H9 (cell line): ENCODE results near the gene ADAM33. TPM values are rescaled to one million over a fixed set of nuclear protein-coding genes. Genes with fewer than 3 reads are reported as not detected.

Experiments
- DNase-seq: peaks from one replicate; pipeline ENCODE4 v3.0.0-alpha.2; 2017
- H2AFZ ChIP-seq: one replicate; pipeline ENCODE4 v1.6.1; 2013; ENCODE audit warnings: mild to moderate bottlenecking, low read length, control low read depth, moderate library complexity
- H2AK5ac ChIP-seq: 2 replicates; pipeline ENCODE4 v1.6.1; 2013; ENCODE audit warnings: low read length, control low read depth, mixed read lengths; ENCODE audit not compliant: insufficient read length
- H2BK120ac ChIP-seq: one replicate; pipeline ENCODE4 v1.6.1; 2013; ENCODE audit warnings: low read depth, mild to moderate bottlenecking, low read length, control low read depth, inconsistent platforms; ENCODE audit not compliant: poor library complexity, severe bottlenecking
- H2BK12ac ChIP-seq: 2 replicates; pipeline ENCODE4 v1.6.1; 2013; ENCODE audit warnings: low read length, control low read depth, mixed read lengths, low read depth; ENCODE audit not compliant: insufficient read length
- H2BK15ac ChIP-seq: 2 replicates; pipeline ENCODE4 v1.6.1; 2013; ENCODE audit warnings: low read depth, low read length, control low read depth
- H2BK20ac ChIP-seq: one replicate; pipeline ENCODE4 v1.6.1; 2013; ENCODE audit warnings: low read depth, mild to moderate bottlenecking, low read length, control low read depth, inconsistent platforms; ENCODE audit not compliant: poor library complexity, severe bottlenecking
- H2BK5ac ChIP-seq: 2 replicates; pipeline ENCODE4 v1.6.1; 2013; ENCODE audit warnings: low read length, control low read depth, mixed read lengths; ENCODE audit not compliant: insufficient read length
- H3K14ac ChIP-seq: 2 replicates; pipeline ENCODE4 v1.6.1; 2013; ENCODE audit warnings: low read length, control low read depth; ENCODE audit not compliant: insufficient read depth
- H3K18ac ChIP-seq: 2 replicates; pipeline ENCODE4 v1.6.1; 2013; ENCODE audit warnings: low read depth, mild to moderate bottlenecking, mixed read lengths, low read length, control low read depth; ENCODE audit not compliant: insufficient read length
- H3K23ac ChIP-seq: 2 replicates; pipeline ENCODE4 v1.6.1; 2013; ENCODE audit warnings: low read length, control low read depth, mixed read lengths, low read depth; ENCODE audit not compliant: insufficient read length
- H3K23me2 ChIP-seq: 2 replicates; pipeline ENCODE4 v1.6.1; 2013; ENCODE audit warnings: low read depth, mild to moderate bottlenecking, mixed read lengths, low read length, control low read depth; ENCODE audit not compliant: insufficient read length, poor library complexity, severe bottlenecking
- H3K27ac ChIP-seq: 2 replicates; pipeline ENCODE4 v1.5.1; 2013; ENCODE audit warnings: low read length, control low read depth, mixed read lengths, low read depth; ENCODE audit not compliant: insufficient read length
- H3K27me3 ChIP-seq: 2 replicates; pipeline ENCODE4 v1.6.1; 2013; ENCODE audit warnings: low read length, control low read depth, inconsistent platforms; ENCODE audit not compliant: insufficient read depth
- H3K4ac ChIP-seq: 2 replicates; pipeline ENCODE4 v1.6.1; 2013; ENCODE audit warnings: low read depth, mild to moderate bottlenecking, control low read depth, inconsistent platforms, low read length, moderate library complexity
- H3K4me1 ChIP-seq: 2 replicates; pipeline ENCODE4 v1.6.1; 2013; ENCODE audit warnings: low read length, control low read depth, inconsistent platforms; ENCODE audit not compliant: insufficient read depth
- H3K4me2 ChIP-seq: 2 replicates; pipeline ENCODE4 v1.6.1; 2013; ENCODE audit warnings: low read length, control low read depth, mixed read lengths; ENCODE audit not compliant: insufficient read length, insufficient read depth
- H3K56ac ChIP-seq: 2 replicates; pipeline ENCODE4 v1.6.1; 2013; ENCODE audit warnings: low read depth, mild to moderate bottlenecking, mixed read lengths, low read length, control low read depth; ENCODE audit not compliant: insufficient read length
- H3K79me1 ChIP-seq: 2 replicates; pipeline ENCODE4 v1.6.1; 2013; ENCODE audit warnings: low read depth, mild to moderate bottlenecking, moderate library complexity, low read length, control low read depth, inconsistent platforms; ENCODE audit not compliant: insufficient read depth, poor library complexity, severe bottlenecking
- H3K79me2 ChIP-seq: 2 replicates; pipeline ENCODE4 v1.6.1; 2013; ENCODE audit warnings: low read length, control low read depth, inconsistent platforms; ENCODE audit not compliant: insufficient read depth
- H3K9ac ChIP-seq: 2 replicates; pipeline ENCODE4 v1.6.1; 2013; ENCODE audit warnings: low read length, control low read depth, mixed read lengths; ENCODE audit not compliant: insufficient read length; ENCODE audit errors: extremely low read depth
- H3K9me3 ChIP-seq: one replicate; pipeline ENCODE4 v1.6.1; 2013; ENCODE audit warnings: low read depth, low read length, inconsistent platforms; ENCODE audit not compliant: control insufficient read depth
- H3T11ph ChIP-seq: one replicate; pipeline ENCODE4 v1.6.1; 2013; ENCODE audit warnings: mild to moderate bottlenecking, low read length, control low read depth, inconsistent platforms
- H4K20me1 ChIP-seq: one replicate; pipeline ENCODE4 v1.6.1; 2013; ENCODE audit not compliant: control insufficient read depth, insufficient read length, insufficient read depth
- H4K5ac ChIP-seq: 2 replicates; pipeline ENCODE4 v1.6.1; 2013; ENCODE audit warnings: low read depth, mild to moderate bottlenecking, mixed read lengths, low read length, control low read depth; ENCODE audit not compliant: insufficient read length
- H4K8ac ChIP-seq: replicated peaks from 2 replicates; pipeline ENCODE4 v1.6.1; 2013; ENCODE audit warnings: low read length, control low read depth, mixed read lengths, low read depth; ENCODE audit not compliant: insufficient read length
- H4K91ac ChIP-seq: 2 replicates; pipeline ENCODE4 v1.6.1; 2013; ENCODE audit warnings: low read depth, mild to moderate bottlenecking, moderate library complexity, mixed read lengths, low read length, control low read depth; ENCODE audit not compliant: insufficient read length
- H3K27ac Mint-ChIP-seq, 3 experiments: 2 replicates in 2 of 3; 3 replicates in 1 of 3; pipeline ENCODE4 v1.8.0; 2020 to 2021; ENCODE audit warnings: mixed read lengths in 3 of 3, mild to moderate bottlenecking in 1 of 3, moderate library complexity in 1 of 3
- H3K27me3 Mint-ChIP-seq: 2 replicates; pipeline ENCODE4 v1.8.0; 2021; ENCODE audit warnings: low read depth, mild to moderate bottlenecking, moderate library complexity, mixed read lengths
- H3K36me3 Mint-ChIP-seq, 3 experiments: 2 replicates in 2 of 3; 3 replicates in 1 of 3; pipeline ENCODE4 v1.8.0; 2020 to 2021; ENCODE audit warnings: low read depth in 3 of 3, mixed read lengths in 3 of 3; ENCODE audit not compliant: insufficient read depth in 1 of 3
- H3K4me1 Mint-ChIP-seq, 2 experiments: 2 replicates each; pipeline ENCODE4 v1.8.0; 2020; ENCODE audit warnings: mixed read lengths in 2 of 2
- H3K4me3 Mint-ChIP-seq, 2 experiments: 2 replicates in 1 of 2; 3 replicates in 1 of 2; pipeline ENCODE4 v1.8.0; 2020 to 2021; ENCODE audit warnings: mild to moderate bottlenecking in 2 of 2, mixed read lengths in 2 of 2, moderate library complexity in 1 of 2
- H3K9me3 Mint-ChIP-seq, 2 experiments: 2 replicates in 1 of 2; 3 replicates in 1 of 2; pipeline ENCODE4 v1.8.0; 2020; ENCODE audit warnings: mild to moderate bottlenecking in 2 of 2, mixed read lengths in 2 of 2, moderate library complexity in 1 of 2
- WGBS: extraction: QIAGEN DNeasy Blood & Tissue Kit; methylation state at CpG from one replicate; pipeline ENCODE4 v1.1.7; 2013; ENCODE audit warnings: missing lambda C conversion rate, low lambda C conversion rate, mixed read lengths; ENCODE audit not compliant: insufficient read length; ENCODE audit errors: extremely low coverage; 5-methylcytosine and 5-hydroxymethylcytosine counted together
- total RNA-seq: library from RNA; stranded (reverse); gene quantifications from 2 replicates; pipeline ENCODE4 v1.2.1, GENCODE V29; 2021
- TF ChIP-seq, protein P1 (sequence below): fragments of 200-600 bp; sonication (generic); conservative IDR thresholded peaks from 3 replicates; pipeline ENCODE4 v1.8.0; 2021; ENCODE audit warnings: antibody characterized with exemption, mild to moderate bottlenecking

The ADAM33 gene
- total RNA-seq, 1 experiment from 2014 or later: 4.0 TPM

DNA sequence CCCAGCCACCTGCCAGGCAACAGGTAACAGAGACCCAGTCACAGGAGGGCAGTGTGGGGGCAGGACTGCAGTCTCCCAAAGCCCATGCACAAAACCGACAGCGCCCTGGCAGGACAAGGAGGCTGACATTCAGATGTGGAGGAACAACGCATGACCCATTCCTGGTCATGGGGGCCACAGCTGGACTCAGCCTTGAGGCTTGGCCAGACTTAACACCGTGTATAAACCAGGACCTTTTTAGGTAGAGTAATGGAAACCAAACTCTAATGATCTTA lies 26.7 kb downstream of the ADAM33 start:
- Histone ChIP-seq H2BK5ac (no peak overlapping the region), H3T11ph (no peak overlapping the region), H4K91ac (no peak overlapping the region), H2BK15ac (no peak overlapping the region), H4K5ac (no peak overlapping the region), H3K56ac (no peak overlapping the region), H3K18ac (no peak overlapping the region), H2BK120ac (no peak overlapping the region), H3K4me1 (no peaks in the 10 kb centered on the region; the same call in 1 of the 2 replicates), H2BK20ac (no peak overlapping the region), H4K20me1 (no peaks in the 10 kb centered on the region), H3K9ac (no peak overlapping the region), H4K8ac (no peak overlapping the region), H3K79me1 (no peaks in the 10 kb centered on the region), H2BK12ac (no peak overlapping the region), H3K27ac (no peak overlapping the region), H3K23me2 (no peaks in the 10 kb centered on the region), H3K23ac (no peak overlapping the region), H3K27me3 (no peaks in the 10 kb centered on the region), H3K14ac (no peak overlapping the region), H3K79me2 (no peaks in the 10 kb centered on the region), H2AK5ac (no peak overlapping the region), H3K9me3 (no peaks in the 10 kb centered on the region), H3K4ac (no peak overlapping the region), H3K4me2 (no peak overlapping the region), H2AFZ (no peak overlapping the region)
- TF ChIP-seq, protein P1, sequence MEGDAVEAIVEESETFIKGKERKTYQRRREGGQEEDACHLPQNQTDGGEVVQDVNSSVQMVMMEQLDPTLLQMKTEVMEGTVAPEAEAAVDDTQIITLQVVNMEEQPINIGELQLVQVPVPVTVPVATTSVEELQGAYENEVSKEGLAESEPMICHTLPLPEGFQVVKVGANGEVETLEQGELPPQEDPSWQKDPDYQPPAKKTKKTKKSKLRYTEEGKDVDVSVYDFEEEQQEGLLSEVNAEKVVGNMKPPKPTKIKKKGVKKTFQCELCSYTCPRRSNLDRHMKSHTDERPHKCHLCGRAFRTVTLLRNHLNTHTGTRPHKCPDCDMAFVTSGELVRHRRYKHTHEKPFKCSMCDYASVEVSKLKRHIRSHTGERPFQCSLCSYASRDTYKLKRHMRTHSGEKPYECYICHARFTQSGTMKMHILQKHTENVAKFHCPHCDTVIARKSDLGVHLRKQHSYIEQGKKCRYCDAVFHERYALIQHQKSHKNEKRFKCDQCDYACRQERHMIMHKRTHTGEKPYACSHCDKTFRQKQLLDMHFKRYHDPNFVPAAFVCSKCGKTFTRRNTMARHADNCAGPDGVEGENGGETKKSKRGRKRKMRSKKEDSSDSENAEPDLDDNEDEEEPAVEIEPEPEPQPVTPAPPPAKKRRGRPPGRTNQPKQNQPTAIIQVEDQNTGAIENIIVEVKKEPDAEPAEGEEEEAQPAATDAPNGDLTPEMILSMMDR: no peak
- no peak overlapping the region for H3K4me3 Mint-ChIP-seq
- no peaks in the 10 kb centered on the region for H3K9me3 Mint-ChIP-seq
- DNase-seq: no peak
- no peak overlapping the region; a peak in 1 of 7 replicates for H3K27ac Mint-ChIP-seq
- H3K27me3 Mint-ChIP-seq: peaks cover 19% of the 10 kb centered on the region
- no CpG with 5 or more reads among the region's 4 CpGs for WGBS
- no peaks in the 10 kb centered on the region; a peak in 1 of 7 replicates for H3K36me3 Mint-ChIP-seq
- H3K4me1 Mint-ChIP-seq: peaks cover 15 to 22% of the 10 kb centered on the region in 2 experiments
